NCI-H1930 (cell line): ENCODE measurements around the gene TBC1D4.

Experiments
- DNase-seq, 2 experiments: peaks; one replicate each; lab custom pipeline; 2025; lab: John Stamatoyannopoulos, UW

Gene TBC1D4

DNA sequence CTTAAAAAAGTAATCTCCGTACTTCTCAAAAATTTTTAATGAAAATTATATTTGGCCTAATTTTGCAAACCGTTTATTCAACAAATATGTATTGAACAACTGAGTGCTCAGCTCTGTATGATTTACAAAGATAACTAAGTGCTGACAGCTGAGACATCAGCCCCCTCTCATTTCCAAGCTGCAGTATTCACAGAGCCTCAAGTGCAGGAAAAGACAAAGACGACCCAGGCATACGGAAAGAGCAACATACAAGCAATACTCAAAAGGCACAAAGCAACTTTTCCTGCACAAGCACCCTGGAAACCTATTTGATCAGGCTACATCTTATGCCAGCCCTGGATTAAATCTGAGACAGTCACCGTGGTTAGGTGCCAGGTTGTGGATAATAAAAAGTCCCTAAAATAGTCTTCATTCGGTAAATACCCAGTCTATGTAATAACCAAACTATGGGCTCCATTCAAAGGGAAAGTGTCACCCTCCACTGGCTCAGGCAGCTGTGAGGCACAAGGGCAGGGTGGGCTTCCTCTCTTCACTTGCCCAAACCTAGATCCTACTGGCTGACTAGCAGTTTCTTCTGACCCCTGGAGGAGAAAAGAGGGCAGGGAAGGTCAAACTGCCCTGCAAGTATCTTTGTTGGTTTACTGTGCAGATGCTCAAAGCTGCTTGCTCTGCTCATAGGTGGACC lies 65.5 kb downstream of the TBC1D4 start:
- DNase-seq, result no peak

DNA sequence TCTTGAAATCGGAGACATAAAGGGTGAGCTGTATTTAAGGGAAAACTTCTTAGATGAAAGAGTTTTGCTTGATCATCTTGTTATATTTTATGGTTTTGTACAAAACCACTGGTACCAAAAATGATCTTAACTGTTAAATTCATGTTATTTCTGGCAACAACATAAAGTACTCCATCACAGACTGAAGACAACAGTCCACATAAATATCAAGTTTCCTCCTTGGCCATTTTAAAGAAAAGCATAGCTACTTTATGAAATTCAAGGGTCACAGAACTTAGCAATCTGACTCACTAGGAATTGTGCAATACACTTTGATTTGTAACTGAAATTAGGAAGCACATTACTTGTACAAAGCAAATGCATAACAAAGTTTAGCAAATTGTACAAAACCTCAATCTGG lies 66.3 kb downstream of the TBC1D4 start:
- no peak for DNase-seq

DNA sequence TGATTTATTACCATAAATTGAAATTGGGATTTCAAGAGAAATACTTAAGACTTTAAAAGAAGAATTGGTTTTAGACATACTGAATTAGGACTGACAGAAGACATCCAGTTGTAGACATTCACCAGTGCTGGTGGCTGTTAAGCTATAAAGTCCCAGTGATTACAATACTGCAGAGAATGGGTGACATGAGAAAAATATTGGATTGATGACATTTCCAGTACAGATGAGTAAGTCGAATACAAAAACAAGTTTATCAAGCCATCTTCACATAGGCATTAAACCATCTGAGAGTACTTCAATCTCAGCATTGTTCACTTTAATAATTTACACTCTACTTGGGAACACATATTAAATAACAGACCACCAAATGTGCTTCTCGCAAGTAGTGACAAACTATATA lies 66.8 kb downstream of the TBC1D4 start:
- no peak for DNase-seq

DNA sequence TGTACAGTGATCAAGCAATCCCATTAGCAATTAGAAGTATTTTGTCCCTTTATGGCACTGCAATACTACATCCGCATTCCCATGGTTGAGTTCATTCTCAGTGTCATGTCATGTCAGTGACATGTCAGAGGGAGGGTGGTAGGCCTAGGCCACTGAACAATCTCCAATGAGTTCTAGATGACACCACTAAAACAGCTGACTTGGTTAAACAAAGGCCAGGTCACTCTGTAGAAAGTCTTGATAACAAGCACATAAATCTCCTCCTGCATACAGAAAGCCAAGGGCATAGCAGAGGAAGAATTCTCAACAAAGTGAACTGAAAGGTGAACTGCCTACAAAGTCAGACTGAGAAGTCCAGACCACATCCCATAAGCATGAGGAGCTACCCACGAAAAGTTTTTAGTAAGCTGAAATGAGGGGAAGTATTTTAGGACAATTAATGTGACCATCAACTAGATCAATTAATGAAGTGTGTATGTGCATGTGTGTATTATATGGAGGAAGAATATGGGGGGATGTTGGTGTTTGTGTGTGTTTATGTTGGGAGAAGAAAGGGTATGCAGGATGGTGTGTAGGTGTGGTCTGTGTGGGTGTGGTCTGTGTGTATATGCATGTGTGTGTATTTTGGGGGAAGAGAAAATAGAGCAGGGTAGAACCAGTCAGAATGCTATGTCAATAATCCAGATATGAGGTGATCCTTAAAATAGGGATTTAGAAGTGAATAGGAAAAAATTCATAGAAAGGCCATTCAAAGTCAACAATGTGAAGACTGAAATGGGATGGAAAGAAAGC lies 67.7 kb downstream of the TBC1D4 start:
- no peak for DNase-seq

DNA sequence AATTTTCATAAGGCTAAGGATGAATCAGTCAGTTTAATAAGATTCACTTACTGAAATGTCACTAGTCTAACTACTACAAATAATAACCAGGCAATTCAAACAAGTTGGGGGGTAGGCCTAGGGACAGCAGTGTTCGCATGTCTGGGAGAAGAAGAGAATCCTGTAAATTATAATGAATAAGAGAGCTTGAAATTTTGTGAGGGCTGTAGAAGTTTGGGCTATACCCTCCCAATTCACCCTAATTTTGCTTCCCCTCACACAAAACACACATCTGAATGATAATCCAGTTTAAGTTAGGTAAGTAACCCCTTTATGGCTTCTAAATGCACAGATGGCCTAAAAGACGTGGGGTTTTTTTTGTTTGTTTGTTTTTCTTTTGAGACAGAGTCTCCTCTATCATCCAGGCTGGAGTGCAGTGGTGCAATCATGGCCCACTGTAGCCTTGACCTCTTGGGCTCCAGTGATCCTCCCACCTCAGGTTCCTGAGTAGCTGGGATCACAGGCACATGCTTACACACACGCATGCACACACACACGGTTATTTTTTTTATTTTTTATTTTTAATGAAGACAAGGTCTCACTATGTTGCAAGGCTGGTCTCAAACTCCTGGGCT lies 69.9 kb downstream of the TBC1D4 start:
- DNase-seq, result no peak

DNA sequence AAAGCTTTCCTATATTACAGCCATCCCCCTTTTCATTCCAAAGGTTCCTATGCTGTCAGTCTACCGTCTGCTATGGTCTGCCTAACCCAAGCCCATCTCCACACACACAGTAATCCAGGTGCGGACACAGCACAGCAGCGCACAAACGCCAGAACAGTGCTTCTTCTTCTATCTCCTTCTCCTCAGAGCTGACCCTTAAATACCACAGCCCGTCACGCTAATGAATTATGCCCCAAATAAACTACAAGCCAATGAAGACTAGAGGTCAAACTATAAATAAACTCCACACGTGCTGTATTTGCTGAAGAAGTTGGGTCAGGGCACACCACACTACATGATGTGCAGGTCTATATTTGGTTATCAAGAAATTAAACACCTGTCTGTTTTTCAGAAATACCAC lies 71.8 kb downstream of the TBC1D4 start:
- no peak for DNase-seq

DNA sequence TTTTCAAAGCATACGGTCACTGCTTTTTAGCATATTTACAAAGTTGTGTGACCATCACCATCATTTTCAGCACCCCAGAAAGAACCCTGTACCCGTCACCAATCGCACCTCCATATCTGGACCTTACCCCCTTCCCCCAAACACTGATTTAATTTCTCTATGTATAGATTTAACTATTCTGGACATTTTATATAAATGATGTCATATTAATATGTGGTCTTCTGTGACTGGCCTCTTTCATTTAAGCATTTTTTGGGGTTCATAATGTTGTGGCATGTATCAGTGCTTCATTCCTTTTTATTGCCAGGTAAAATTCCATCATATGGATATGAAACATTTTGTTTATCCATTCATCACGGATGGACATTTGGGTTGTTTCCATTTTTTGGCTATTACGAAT lies 74.0 kb downstream of the TBC1D4 start:
- no peak for DNase-seq

DNA sequence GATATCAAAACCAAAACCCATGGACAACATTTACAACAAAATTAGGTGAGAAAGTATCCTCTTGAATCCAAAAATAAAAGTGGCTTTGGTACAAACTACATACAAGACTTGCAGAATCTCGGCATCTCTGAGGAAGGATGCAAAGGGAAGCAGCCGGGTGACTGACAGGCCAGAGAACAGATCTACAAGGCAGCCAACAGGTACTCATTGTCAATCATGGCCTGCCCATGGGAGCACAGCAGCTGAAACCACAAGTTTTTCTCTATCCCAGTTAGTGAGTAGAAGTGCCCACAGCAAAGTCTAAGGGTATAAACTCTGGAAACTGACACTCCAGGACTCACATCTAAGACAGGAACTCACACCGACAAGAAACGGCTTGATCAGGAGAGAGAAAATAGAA lies 74.5 kb downstream of the TBC1D4 start:
- no peak for DNase-seq

DNA sequence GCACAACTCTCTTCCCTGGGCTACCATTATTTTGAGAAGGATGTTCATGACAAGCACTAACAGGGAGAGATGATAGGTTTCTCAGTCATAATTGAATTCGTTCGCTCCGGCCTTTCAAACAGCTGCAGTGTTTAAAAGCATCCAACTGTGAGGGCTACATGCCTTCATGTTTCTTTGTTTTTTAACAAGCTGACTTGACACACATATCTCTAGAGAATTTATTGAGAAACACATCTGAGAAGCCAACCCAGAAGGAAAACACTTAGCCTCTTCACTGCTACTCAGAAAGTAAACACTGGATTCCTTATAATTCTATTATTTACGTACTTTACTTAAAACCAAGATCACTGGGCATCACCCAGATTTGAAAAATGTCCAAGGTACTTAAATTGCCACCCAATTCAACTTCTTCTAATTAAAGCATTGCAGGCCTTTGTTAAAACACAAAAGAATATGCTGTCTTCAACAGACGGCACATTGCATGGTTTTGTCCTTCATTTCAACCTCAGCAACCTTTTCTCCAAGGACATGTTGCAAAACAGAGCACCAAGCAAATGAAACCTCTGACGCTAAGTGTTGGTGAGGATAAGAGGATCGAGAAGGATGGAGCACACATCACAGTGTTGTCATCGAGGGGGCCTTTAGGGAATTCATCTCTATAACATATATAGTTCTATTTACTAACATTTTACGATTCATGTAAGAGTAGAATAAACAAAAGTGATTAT lies 75.8 kb downstream of the TBC1D4 start:
- DNase-seq, result no peak

DNA sequence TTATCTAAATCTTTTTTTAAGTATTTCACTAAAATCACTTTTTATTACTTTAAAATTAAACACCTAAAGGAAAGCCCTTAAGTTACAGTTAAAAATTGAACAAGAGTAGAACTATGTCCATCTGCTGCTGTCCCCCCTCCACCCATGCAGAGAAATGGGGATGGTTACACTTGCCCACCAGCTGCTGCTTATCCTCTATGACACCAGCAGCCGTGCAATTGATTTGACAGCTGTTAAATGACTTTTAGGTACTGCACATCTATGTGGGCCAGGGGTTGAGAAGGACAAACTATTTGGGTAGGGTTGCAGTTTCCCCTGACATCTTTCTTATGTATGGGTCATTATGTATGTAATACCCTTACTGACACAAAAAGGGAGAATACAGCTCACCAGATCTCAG lies 77.2 kb downstream of the TBC1D4 start:
- no peak for DNase-seq

DNA sequence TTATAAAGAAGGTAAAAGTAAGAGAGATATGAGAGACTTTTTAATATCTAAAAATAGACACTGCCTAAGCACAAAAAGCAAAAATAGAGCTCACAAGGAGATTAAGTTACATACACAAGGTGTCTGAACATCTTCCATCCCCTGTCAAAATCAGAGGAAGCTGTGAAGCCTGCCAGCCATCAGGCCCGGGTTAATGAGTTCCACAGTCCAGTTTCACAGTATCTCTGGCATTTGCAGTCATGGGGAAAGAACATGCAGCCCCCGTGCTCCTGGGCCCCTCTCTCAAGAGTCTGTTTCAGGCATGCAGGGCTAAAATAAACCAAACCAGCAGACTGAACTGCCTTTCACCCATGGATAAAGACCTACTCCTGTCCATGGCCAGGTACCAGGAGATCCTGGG lies 79.2 kb downstream of the TBC1D4 start:
- no peak for DNase-seq

DNA sequence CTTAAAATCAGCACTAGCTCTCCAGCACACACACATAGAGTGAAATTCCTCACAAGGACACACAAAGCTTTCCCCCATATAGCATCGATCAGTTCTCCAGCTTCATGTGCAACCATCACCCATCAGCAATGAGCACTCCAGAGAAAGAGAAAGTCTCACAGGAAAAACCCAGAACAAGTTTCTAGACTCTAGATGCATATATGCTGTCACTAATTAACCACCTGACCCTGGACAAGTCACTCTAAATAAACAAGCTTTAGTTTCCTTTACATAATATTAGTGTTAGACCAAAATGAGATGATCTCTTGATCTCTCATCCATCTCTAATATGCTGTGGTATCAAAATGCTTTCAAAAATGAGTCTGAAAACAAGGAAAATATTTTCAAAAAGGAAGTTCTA lies 81.2 kb downstream of the TBC1D4 start:
- no peak for DNase-seq

DNA sequence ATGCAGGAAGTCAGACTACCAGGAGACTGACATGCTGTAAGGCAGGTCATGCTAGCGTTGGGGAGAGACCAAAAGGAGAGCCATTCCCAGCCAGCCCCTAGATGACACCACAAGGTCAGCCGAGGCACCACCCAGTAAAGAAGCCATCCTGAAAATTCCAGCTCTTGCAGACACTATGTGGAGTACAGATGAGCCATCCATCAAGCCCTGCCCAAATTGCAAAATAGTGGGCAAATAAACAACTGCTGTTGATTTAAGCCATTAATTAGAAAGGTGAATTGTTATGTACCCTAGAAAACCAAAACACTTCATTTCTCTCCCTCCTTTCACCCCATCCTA lies 82.1 kb downstream of the TBC1D4 start:
- DNase-seq, result no peak

DNA sequence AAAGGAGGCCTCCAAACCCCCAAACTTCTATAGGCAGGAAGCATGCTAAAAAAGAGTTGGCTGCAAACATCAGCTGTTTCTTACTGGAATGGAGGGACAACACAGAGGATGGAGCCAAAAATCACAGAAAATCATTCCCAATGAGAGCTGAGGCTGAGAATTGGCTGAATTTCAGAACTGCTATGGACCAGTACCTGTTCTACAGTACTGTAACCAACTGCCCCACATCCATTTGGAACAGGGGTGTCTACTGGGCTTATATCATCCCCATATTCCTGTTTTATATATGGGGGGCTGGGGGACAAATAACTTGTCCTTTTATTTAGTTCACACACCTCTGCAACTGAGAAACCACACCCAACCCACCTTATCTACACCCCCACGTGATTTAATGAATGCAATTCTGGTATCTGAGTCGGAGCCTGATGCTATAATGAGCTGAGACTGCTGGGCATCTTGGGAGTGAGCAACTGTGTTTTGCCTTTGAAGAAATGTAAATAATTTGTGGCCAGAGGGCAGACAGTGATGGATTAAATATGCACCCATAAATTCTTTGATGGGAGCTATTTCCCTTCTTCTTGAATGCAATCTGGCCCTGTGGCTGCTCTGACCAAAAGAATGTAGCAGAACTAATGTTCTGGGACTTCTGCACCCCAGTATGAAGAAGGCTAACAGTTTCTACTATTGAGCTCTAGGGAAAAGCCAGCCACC lies 82.6 kb downstream of the TBC1D4 start:
- no peak for DNase-seq

DNA sequence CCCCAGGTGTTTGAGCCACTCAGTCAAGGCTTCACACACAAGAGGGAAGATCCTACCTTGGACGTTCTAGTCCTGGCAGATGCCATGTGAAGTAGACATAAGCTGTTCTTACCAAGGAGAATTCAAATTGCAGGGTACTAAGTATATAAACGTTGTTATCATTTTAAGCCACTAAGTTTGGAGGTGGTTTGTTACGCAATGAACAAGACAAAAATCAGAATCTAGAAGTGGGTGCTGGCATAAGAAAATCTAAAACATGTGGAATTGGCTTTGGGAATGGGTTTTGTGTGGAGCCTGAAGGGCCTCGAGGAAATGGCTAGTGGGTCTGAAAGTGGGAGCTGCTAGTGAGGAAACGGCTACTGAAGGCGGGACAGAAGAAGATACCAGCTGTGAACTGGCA lies 83.9 kb downstream of the TBC1D4 start:
- DNase-seq, result no peak

DNA sequence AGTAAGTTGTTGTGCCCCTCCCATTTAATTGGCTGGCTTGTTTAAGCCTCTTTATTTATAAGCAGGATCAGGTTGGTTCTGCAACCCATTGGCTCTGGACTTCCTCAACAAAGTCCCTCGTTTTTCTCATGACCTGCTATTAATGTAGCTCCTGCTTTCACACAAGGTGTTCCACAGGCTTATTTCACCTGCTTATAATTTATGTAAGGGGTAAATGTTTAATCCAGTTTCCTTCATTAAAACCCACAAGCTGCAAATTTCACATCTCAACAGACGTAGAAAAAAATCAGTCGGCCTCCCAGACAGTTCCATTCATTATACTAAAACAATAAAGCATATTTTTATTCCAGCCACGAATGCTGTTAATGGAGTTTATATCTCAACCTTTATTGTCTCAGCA lies 86.1 kb downstream of the TBC1D4 start:
- no peak for DNase-seq

DNA sequence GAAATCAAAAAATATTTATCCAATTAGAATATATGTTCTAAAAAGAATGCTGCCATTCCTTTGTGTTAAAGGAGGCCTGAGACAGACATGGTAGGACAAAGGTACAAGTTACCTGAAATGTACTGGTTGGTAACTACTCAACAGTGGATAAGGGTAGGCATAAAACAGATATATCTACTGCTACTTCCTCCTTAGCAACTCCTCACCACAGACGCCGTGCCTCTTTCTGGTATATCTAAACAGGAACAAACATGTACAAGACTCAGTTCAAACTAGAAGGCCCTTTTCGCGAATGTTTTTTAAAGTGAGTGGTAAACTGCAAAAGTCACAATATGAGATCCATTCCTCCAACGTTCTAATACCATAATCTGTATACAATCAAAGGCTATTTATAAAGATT lies 86.9 kb downstream of the TBC1D4 start:
- DNase-seq, result no peak

DNA sequence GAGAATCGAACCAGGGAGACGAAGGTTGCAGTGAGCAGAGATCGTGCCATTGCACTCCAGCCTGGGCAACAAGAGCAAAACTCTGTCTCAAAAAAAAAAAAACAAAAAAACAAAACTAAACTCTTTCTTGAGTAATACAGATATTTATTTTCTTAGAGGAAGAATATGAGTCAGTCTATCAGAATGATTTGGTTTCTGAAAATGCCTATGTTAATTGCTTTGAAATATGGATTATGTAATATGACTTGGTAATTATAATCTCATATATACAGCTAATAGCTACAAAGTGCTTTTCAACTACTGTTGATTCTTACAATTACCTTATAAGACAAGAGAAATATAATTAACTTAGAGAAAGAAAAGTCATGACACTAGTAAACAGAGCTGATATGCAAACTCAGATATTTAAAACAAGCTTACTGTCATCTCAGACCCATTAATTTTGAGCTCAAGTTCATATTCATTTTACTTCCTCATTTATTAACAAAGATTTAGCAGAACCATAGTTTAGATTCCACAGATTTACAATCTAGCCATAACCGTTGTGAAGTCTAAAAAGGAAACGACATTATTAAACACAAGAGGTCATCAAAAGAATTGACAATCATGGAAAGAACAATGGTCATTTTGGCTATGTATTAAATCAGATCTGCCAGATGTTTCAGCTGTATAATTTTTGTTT lies 88.0 kb downstream of the TBC1D4 start:
- DNase-seq, result no peak

DNA sequence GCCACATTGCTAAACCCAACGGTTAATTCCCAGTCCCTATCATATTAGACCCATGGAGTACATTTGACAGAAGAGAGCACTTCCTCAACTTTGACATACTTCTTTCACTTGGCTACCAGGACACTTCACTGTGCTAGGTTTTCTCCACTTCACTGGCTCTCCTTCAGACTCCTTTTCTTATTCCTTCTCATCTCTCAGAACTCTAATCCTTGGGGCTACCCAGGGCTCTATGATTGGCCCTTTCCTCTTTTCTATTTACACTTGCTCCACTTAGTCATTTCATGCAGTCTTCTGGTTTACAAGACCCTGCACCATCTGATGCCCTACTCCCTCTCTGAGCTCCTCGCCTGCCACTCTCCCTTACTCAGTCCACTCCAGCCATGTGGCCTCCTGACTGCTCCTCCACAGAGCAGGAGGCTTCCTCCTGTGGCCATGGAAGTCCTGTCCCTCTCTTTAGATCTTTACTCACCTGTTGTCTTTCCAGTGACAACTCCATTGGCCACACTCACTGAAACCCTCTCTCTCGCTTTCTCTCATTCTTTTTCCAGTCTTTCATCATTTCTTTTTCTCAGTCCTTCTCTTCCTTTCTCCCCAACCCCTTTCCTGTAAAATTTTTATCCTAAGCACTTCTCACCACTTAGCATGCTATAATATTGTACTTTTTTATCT lies 90.4 kb downstream of the TBC1D4 start:
- no peak for DNase-seq

DNA sequence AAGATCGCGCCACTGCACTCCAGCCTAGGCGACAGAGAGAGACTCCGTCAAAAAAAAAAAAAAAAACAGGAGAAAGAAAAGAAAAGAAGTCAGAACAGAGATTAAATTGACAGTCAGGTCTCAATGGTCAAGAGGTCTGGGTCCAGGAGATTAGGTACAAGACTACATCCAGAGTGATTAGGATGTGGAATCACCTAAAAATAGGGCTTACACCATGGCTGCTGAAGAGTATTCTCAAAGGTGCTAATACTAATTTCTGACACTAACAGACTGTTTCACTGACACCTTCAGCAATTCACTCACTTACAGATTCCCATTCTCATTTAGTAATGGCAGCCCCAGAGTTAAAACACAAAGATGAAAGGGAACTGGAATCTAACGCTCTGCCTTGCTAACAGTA lies 91.7 kb downstream of the TBC1D4 start:
- DNase-seq, result no peak

DNA sequence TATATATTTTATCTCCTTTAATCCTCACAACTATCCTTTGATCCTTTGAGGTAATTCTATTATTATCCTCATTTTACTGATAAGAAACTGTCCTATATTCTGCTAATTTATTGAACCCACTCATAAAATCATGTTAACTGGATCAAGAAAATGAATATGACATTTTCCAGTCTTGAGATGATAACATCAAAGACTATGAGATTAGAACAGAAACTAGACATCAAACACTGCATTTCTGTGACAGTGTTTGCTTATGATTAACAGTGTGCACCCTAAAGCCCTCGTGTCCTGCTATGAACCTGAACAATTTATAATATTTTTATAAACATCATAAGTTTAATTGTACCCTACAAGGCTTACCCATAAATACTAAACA lies 96.3 kb downstream of the TBC1D4 start:
- no peak for DNase-seq
